Mucosa of descending colon (tissue), 3 donors: ENCODE results near the gene DNAL1. TPM values are rescaled to one million over a fixed set of nuclear protein-coding genes. Genes with fewer than 3 reads are reported as not detected.

ENCODE experiments used
- ATAC-seq: fragments of 200-7000 bp; cut with Tn5 transposase; one replicate; pipeline ENCODE4 v1.9.1; 2020; ENCODE audit warnings: mild to moderate bottlenecking, moderate library complexity
- DNase-seq, 3 donors: peaks; one replicate each; pipeline ENCODE4 v3.0.0-alpha.2; 2020
- H3K36me3 ChIP-seq: fragments of 200-600 bp; one replicate; pipeline ENCODE4 v1.8.0; 2021; ENCODE audit warnings: low read depth, mild to moderate bottlenecking
- H3K4me1 ChIP-seq: fragments of 200-600 bp; one replicate; pipeline ENCODE4 v1.8.0; 2021; ENCODE audit warnings: low read depth, mild to moderate bottlenecking
- H3K4me3 ChIP-seq: fragments of 200-600 bp; one replicate; pipeline ENCODE4 v1.8.0; 2021; ENCODE audit warnings: mild to moderate bottlenecking
- H3K9me3 ChIP-seq: fragments of 200-600 bp; one replicate; pipeline ENCODE4 v1.8.0; 2021; ENCODE audit warnings: mild to moderate bottlenecking
- intact Hi-C, 2 donors: fragments of 100-400 bp; cut with DNase I in 1 of 2; cut with micrococcal nuclease in 1 of 2; formaldehyde crosslinking; loops; one replicate each; pipeline versions ENCODE4 v1.11.0 to v1.11.1; 2022; cut with DNase I, micrococcal nuclease
- long read RNA-seq, 2 donors: library from polyadenylated mRNA; unstranded; transcript quantifications; one replicate each; pipeline ENCODE4 v2.0.0, GENCODE V29; 2019 to 2021
- total RNA-seq, 3 donors: library from RNA; stranded (reverse); fragmentation: NEBNext Ultra II Directional in 2 of 3; extraction: Animal tissue kit (Norgen Biotek cat#: 25700) in 2 of 3; gene quantifications; one replicate each; pipeline versions ENCODE4 v1.2.1 to v1.2.4, GENCODE V29; 2021 to 2023
- TF ChIP-seq, protein P1 (sequence below): fragments of 200-600 bp; IDR thresholded peaks from one replicate; pipeline ENCODE4 v1.8.0; 2022; ENCODE audit warnings: antibody characterized with exemption, mild to moderate bottlenecking
- donor health status: DM: no; HTN: no; CAD: no; lungs with moderate emphysema.
- donor health status: DM: no; HTN: no; CAD: no.
- donor health status: DM: no; HTN: yes; CAD: no.

DNAL1 gene
- 10 to 100 TPM in 1 of 3 donors, 1 to 10 TPM in 2; 7.0 to 18.9 (median 7.6) TPM for total RNA-seq
- long read RNA-seq, donor 1, full-length matches to known transcripts: 2 of 2 reads
- long read RNA-seq, donor 1, partial matches to known transcripts: 0 of 2 reads
- long read RNA-seq, donor 1, other reads (novel, unspliced or antisense): 0 of 2 reads
- long read RNA-seq, donor 2, full-length matches to known transcripts: 1 of 2 reads
- long read RNA-seq, donor 2, partial matches to known transcripts: 1 of 2 reads
- long read RNA-seq, donor 2, other reads (novel, unspliced or antisense): 0 of 2 reads

DNA sequence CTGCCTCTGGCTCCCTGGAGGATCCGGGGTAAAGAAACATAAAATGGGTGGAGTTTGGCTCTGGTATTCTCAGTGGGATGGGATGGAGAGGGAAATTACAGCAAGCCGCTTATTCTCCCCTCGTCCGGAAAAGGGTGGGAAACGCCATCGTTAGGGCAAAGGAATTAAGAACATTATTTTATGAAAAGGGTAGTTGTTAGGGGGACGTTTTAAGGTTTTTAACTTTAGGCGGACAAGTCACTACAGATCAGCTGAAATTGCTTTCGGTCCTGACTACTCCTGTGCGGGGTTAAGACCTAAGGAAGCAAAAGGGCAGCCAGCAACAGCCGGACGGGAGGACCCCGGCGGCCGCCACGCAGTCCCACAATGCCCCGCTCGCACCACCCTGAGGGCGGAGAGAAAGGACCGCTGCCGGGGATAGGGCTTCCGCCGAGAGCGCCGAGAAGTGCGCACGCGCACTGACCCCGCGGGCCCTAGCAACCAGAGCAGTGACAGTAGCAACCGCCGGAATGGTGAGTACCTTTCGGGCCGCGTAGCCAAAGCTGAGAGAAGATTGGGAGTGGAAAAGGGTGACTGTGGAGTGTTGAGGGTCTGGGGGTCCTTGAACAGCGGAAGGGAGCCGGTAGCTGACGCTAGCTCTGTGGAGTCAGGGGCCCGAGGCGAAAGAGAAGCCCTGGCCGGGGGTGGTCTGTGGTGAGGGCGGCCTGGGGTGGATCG is at the start of gene DNAL1:
TSS of gene DNAL1 (plus strand) at position 456 of the 717 bp plus-strand sequence. CDS start at position 510, 54 bp downstream.
- Histone ChIP-seq H3K4me1 (peaks cover 7% of the 10 kb centered on the region), H3K9me3 (no peaks in the 10 kb centered on the region), H3K36me3 (no peaks in the 10 kb centered on the region), H3K4me3 (peak within 1 kb of the TSS; percentile 56)
- ATAC-seq (peak; percentile 100), DNase-seq (peak; percentile 94 to 95 (median 95))
- TF ChIP-seq, protein P1, sequence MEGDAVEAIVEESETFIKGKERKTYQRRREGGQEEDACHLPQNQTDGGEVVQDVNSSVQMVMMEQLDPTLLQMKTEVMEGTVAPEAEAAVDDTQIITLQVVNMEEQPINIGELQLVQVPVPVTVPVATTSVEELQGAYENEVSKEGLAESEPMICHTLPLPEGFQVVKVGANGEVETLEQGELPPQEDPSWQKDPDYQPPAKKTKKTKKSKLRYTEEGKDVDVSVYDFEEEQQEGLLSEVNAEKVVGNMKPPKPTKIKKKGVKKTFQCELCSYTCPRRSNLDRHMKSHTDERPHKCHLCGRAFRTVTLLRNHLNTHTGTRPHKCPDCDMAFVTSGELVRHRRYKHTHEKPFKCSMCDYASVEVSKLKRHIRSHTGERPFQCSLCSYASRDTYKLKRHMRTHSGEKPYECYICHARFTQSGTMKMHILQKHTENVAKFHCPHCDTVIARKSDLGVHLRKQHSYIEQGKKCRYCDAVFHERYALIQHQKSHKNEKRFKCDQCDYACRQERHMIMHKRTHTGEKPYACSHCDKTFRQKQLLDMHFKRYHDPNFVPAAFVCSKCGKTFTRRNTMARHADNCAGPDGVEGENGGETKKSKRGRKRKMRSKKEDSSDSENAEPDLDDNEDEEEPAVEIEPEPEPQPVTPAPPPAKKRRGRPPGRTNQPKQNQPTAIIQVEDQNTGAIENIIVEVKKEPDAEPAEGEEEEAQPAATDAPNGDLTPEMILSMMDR: no peak
- intact Hi-C loops: no loop called here

- ATAC-seq (peak; percentile 82), DNase-seq (peak in 1 of 3 donors; percentile 20)
- Histone ChIP-seq H3K4me3 (no peak overlapping the region), H3K9me3 (no peaks in the 10 kb centered on the region), H3K36me3 (no peaks in the 10 kb centered on the region), H3K4me1 (peaks cover 10% of the 10 kb centered on the region)
- TF ChIP-seq, protein P1: no peak
- intact Hi-C loops: no loop called here
Observed at GRCh38 chr14:73599499-73599898, 45.3 kb upstream of the DNAL1 start.

GRCh38 chr14:73602994-73603393 is 41.8 kb upstream of the DNAL1 start:
- no peak for ATAC-seq
- intact Hi-C loops: no loop called here
- no peaks in the 10 kb centered on the region for H3K36me3 ChIP-seq
- H3K4me3 ChIP-seq: no peak overlapping the region
- DNase-seq: no peak
- no peaks in the 10 kb centered on the region for H3K9me3 ChIP-seq
- H3K4me1 ChIP-seq: peaks cover 10% of the 10 kb centered on the region
- TF ChIP-seq, protein P1: no peak

GRCh38 chr14:73606271-73606670 is 38.5 kb upstream of the DNAL1 start:
- H3K4me3 ChIP-seq: no peak overlapping the region
- TF ChIP-seq, protein P1: no peak
- H3K9me3 ChIP-seq: no peaks in the 10 kb centered on the region
- no peaks in the 10 kb centered on the region for H3K4me1 ChIP-seq
- intact Hi-C loops: no loop called here
- H3K36me3 ChIP-seq: no peaks in the 10 kb centered on the region
- no peak for DNase-seq
- ATAC-seq: no peak

- no peak for ATAC-seq
- H3K4me3 ChIP-seq: no peak overlapping the region
- no peaks in the 10 kb centered on the region for H3K9me3 ChIP-seq
- H3K36me3 ChIP-seq: no peaks in the 10 kb centered on the region
- DNase-seq: no peak
- H3K4me1 ChIP-seq: peaks cover 4% of the 10 kb centered on the region
- intact Hi-C loops: no loop called here
- TF ChIP-seq, protein P1: no peak
Observed at GRCh38 chr14:73607241-73607640, 37.5 kb upstream of the DNAL1 start.
